A549 (cell line): Measurements from ENCODE around the gene MTSS2. TPM values are rescaled to one million over a fixed set of nuclear protein-coding genes. Genes with fewer than 3 reads are reported as not detected.

ENCODE experiments used
- ATAC-seq, 2 experiments: fragments of 200-7000 bp in 1 of 2; fragments of >200 bp in 1 of 2; cut with Nextera tagmentation in 1 of 2; cut with Tn5 transposase in 1 of 2; 3 replicates each; pipeline versions ENCODE4 v1.8.0 to v1.9.1; 2018 to 2020; ENCODE audit warnings: mild to moderate bottlenecking in 1 of 2, moderate library complexity in 1 of 2
- CTCF ChIA-PET: fragments of 300-600 bp; sonication (Branson Sonifier 250); formaldehyde crosslinking; extraction: SDS; loops from one replicate; lab custom pipeline; 2021; ENCODE audit warnings: antibody characterized with exemption, inconsistent platforms; lab: Yijun Ruan, JAX
- POLR2A ChIA-PET: fragments of 350-600 bp; formaldehyde crosslinking; extraction: SDS; loops from one replicate; lab custom pipeline; 2021; ENCODE audit warnings: antibody characterized with exemption, inconsistent platforms; lab: Yijun Ruan, JAX
- DNase-seq, 2 experiments: peaks; one replicate each; pipeline versions ENCODE4 v3.0.0 to v3.0.0-alpha.2; 2011 to 2016; ENCODE audit warnings: low read depth in 1 of 2, low spot score in 1 of 2
- FAIRE-seq: peaks from 2 replicates; lab custom pipeline; 2011; peaks lifted over from hg19 to GRCh38; lab: Jason Lieb, UNC
- H3K27ac ChIP-seq, 2 experiments: fragments of >200 bp; sonication (Bioruptor Twin); formaldehyde crosslinking; 3 replicates each; pipeline ENCODE4 v1.5.1; 2016 to 2017
- H3K4me1 ChIP-seq: fragments of >200 bp; sonication (Bioruptor Twin); formaldehyde crosslinking; 3 replicates; pipeline ENCODE4 v1.6.1; 2016
- H3K4me2 ChIP-seq: fragments of >200 bp; sonication (Bioruptor Twin); formaldehyde crosslinking; 3 replicates; pipeline ENCODE4 v1.6.1; 2016
- H3K4me3 ChIP-seq: fragments of >200 bp; sonication (Bioruptor Twin); formaldehyde crosslinking; 3 replicates; pipeline ENCODE4 v1.5.1; 2016
- H3K9me3 ChIP-seq: fragments of >200 bp; sonication (Bioruptor Twin); formaldehyde crosslinking; 3 replicates; pipeline ENCODE4 v1.6.1; 2016
- CBX2 ChIP-seq: fragments of 200-600 bp; sonication (generic); IDR thresholded peaks from 2 replicates; pipeline ENCODE4 v1.6.1; 2016; ENCODE audit warnings: low read depth, mild to moderate bottlenecking, borderline replicate concordance
- CHD4 ChIP-seq: fragments of 200-600 bp; sonication (generic); IDR thresholded peaks from 2 replicates; pipeline ENCODE4 v1.6.1; 2016; ENCODE audit warnings: antibody characterized with exemption, mild to moderate bottlenecking, borderline replicate concordance
- EHF ChIP-seq: fragments of 250-450 bp; sonication (Bioruptor Pico); IDR thresholded peaks from 2 replicates; pipeline ENCODE4 v1.5.0; 2020; ENCODE audit warnings: mild to moderate bottlenecking
- ELK1 ChIP-seq: fragments of 150-350 bp; IDR thresholded peaks from 2 replicates; pipeline ENCODE4 v1.6.1; 2014; ENCODE audit warnings: low read depth, mild to moderate bottlenecking, low read length
- EP300 ChIP-seq, 2 experiments: fragments of >200 bp; sonication (Bioruptor Twin); formaldehyde crosslinking; IDR thresholded peaks; 2 replicates in 1 of 2; 3 replicates in 1 of 2; pipeline ENCODE4 v1.6.1; 2016 to 2017
- HES2 ChIP-seq: fragments of >200 bp; sonication (Bioruptor Twin); formaldehyde crosslinking; IDR thresholded peaks from 2 replicates; pipeline ENCODE4 v1.6.1; 2016
- HEYL ChIP-seq: fragments of 250-450 bp; sonication (Bioruptor Pico); IDR thresholded peaks from 2 replicates; pipeline ENCODE4 v1.8.0; 2021; ENCODE audit warnings: mild to moderate bottlenecking, moderate library complexity
- HOXA7 ChIP-seq: fragments of 250-450 bp; sonication (Bioruptor Pico); IDR thresholded peaks from 2 replicates; pipeline ENCODE4 v1.5.0; 2020; ENCODE audit warnings: mild to moderate bottlenecking, moderate library complexity
- HOXB5 ChIP-seq: fragments of 250-450 bp; sonication (Bioruptor Pico); IDR thresholded peaks from 2 replicates; pipeline ENCODE4 v1.5.0; 2020; ENCODE audit warnings: mild to moderate bottlenecking, moderate library complexity
- JUN ChIP-seq, 2 experiments: fragments of >200 bp; sonication (Bioruptor Twin); formaldehyde crosslinking; IDR thresholded peaks; 2 replicates in 1 of 2; 3 replicates in 1 of 2; pipeline ENCODE4 v1.6.1; 2016 to 2017
- MYC ChIP-seq: IDR thresholded peaks from 2 replicates; pipeline ENCODE4 v1.6.1; 2012; ENCODE audit warnings: mild to moderate bottlenecking, inconsistent platforms, low read length, improper control_type of control experiment, borderline replicate concordance
- NPAS2 ChIP-seq: fragments of 250-450 bp; sonication (Bioruptor Pico); IDR thresholded peaks from 2 replicates; pipeline ENCODE4 v1.8.0; 2022; ENCODE audit warnings: mild to moderate bottlenecking, moderate library complexity, borderline replicate concordance
- PBX3 ChIP-seq: IDR thresholded peaks from 2 replicates; pipeline ENCODE4 v1.6.1; 2012
- PHF8 ChIP-seq: fragments of 200-600 bp; sonication (generic); IDR thresholded peaks from 2 replicates; pipeline ENCODE4 v1.6.1; 2016; ENCODE audit warnings: low read depth, mild to moderate bottlenecking, antibody characterized with exemption, moderate library complexity, borderline replicate concordance
- REST ChIP-seq: fragments of 200-600 bp; sonication (generic); IDR thresholded peaks from 2 replicates; pipeline ENCODE4 v1.6.1; 2016; ENCODE audit warnings: antibody characterized with exemption, mild to moderate bottlenecking, moderate library complexity
- RNF2 ChIP-seq: fragments of 200-600 bp; sonication (generic); IDR thresholded peaks from 2 replicates; pipeline ENCODE4 v1.6.1; 2016; ENCODE audit warnings: low read depth, mild to moderate bottlenecking, antibody characterized with exemption, moderate library complexity, borderline replicate concordance
- SMC3 ChIP-seq: fragments of >200 bp; sonication (Bioruptor Twin); formaldehyde crosslinking; IDR thresholded peaks from 3 replicates; pipeline ENCODE4 v1.6.1; 2018; ENCODE audit warnings: inconsistent platforms
- ZC3H11A ChIP-seq: fragments of 450-650 bp; IDR thresholded peaks from 2 replicates; pipeline ENCODE4 v1.6.1; 2014; ENCODE audit warnings: antibody characterized with exemption, mild to moderate bottlenecking
- WGBS: methylation state at CpG from one replicate; pipeline ENCODE4 v1.1.6; 2017; ENCODE audit errors: missing lambda C conversion rate; 5-methylcytosine and 5-hydroxymethylcytosine counted together
- polyA plus RNA-seq, 4 experiments: library from polyadenylated mRNA; depleted of rRNA in 3 of 4; stranded (reverse); fragments of >200 nt; fragmentation: RNase III in 1 of 4; extraction: RNeasy Plus Mini Kit Qiagen cat#74134 plus additional on column Dnase treatment in 1 of 4; gene quantifications; 2 replicates in 3 of 4; 3 replicates in 1 of 4; pipeline ENCODE4 v1.2.3, GENCODE V29; 2011 to 2017

MTSS2 gene
- polyA plus RNA-seq, 2 of the 4 experiments (the other 2 are of a cell fraction) = 13.1 to 27.1 TPM

GRCh38 chr16:70721202-70721963 lies 35.5 kb upstream of the MTSS2 start:
- FAIRE-seq (no peak), DNase-seq (no peak), ATAC-seq (no peak)
- ChIA-PET POLR2A (no interaction called here), CTCF (interaction anchor here (1.1 to 5.0 kb wide), 5 partner anchors 15 to 50 kb away, joined by 3 to 26 read pairs (median 7); no protein-coding TSS in a partner anchor)
- H3K4me3 ChIP-seq = no peak overlapping the region
- 0 out of 3 replicates have a peak, but pooled peaks cover 5% of the 10 kb centered on the region for H3K9me3 ChIP-seq
- TF ChIP-seq CBX2 = no peak
- no peak for TF ChIP-seq ELK1
- no peak for TF ChIP-seq HEYL (CRISPR knock-in tag)
- no peak for TF ChIP-seq JUN (IDR thresholded peaks at IDR 0.05)
- TF ChIP-seq HES2 = no peak
- TF ChIP-seq PBX3 = no peak
- TF ChIP-seq NPAS2 (CRISPR knock-in tag) = no peak
- no peak for TF ChIP-seq ZC3H11A
- TF ChIP-seq HOXB5 = no peak
- no peak for TF ChIP-seq REST
- no peak for TF ChIP-seq PHF8
- TF ChIP-seq SMC3 = no peak
- TF ChIP-seq EP300 (IDR thresholded peaks at IDR 0.05) = no peak
- H3K4me1 ChIP-seq = peaks cover 2% of the 10 kb centered on the region
- WGBS = 82% methylated on average over 17 of the region's 18 CpGs
- H3K4me2 ChIP-seq = no peak overlapping the region
- no peak overlapping the region for H3K27ac ChIP-seq

GRCh38 chr16:70720425-70721201 lies 34.8 kb upstream of the MTSS2 start:
- FAIRE-seq = no peak
- no peak overlapping the region for H3K27ac ChIP-seq
- WGBS = 94% methylated on average over 18 of the region's 18 CpGs
- TF ChIP-seq EHF = no peak
- no peak for TF ChIP-seq PBX3
- no peak for TF ChIP-seq MYC
- no peak for TF ChIP-seq RNF2
- TF ChIP-seq CHD4 = no peak
- no peak for TF ChIP-seq HOXA7 (CRISPR knock-in tag)
- TF ChIP-seq PHF8 = no peak
- TF ChIP-seq, all 56 proteins: peak for 0
- ATAC-seq = no peak
- no peak for DNase-seq
- Histone ChIP-seq H3K9me3 (0 out of 3 replicates have a peak, but pooled peaks cover 5% of the 10 kb centered on the region), H3K4me3 (no peak overlapping the region), H3K4me1 (peaks cover 9% of the 10 kb centered on the region), H3K4me2 (no peak overlapping the region)
- POLR2A ChIA-PET = no interaction called here
- CTCF ChIA-PET = interaction anchor here (1.1 to 5.0 kb wide), 3 partner anchors 16 to 51 kb away, joined by 3 to 26 read pairs (median 7); no protein-coding TSS in a partner anchor
